HG02938 (cell line): ENCODE results near the gene TAF8.

Source experiments
- ATAC-seq: cut with Tn5 transposase; IDR thresholded peaks from one replicate; pipeline ENCODE4 v1.9.1; 2021; ENCODE audit warnings: mild to moderate bottlenecking, moderate library complexity; ENCODE audit not compliant: unreplicated experiment

TAF8 gene

GRCh38 chr6:42095094-42095493 is 44.8 kb downstream of the TAF8 start:
- no peak for ATAC-seq

DNA sequence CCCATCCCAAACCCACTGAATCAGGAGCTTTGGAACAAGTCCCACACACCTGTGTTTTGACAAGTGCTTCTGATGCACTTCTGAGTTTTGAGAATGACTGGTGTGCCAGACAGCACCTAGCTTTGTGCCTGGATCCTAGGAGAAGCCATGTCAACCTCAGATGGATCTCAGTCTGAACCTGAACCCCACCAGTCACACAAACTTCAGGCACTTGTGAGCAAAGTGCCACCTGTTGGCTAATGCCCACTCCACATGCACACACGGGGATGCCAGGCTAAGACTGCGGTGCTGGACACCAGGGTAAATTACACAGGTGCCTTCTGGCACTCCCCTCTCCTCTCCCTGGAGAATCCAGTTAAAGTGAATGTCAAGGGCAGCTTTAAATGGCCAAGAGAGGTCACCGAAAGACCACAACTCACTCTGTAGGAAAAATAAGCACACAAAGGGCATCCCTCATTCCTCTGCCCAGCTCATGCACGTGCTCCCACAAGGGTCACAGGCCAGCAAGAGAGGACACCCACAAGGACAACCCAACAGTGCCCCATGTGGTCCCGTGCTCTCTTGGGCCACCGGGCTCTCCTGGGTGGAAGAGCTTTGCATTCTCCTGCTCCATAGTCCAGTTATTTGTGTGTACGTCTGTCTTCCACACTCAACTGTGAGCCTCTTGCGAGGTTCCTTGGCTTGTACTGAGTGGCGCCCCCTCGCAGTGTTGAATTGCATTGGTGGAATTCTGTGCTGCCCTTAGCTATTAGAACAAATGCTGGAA is 45.6 kb downstream of the TAF8 start:
- ATAC-seq = no peak

GRCh38 chr6:42099340-42100028 is 49.2 kb downstream of the TAF8 start:
- no peak for ATAC-seq

DNA sequence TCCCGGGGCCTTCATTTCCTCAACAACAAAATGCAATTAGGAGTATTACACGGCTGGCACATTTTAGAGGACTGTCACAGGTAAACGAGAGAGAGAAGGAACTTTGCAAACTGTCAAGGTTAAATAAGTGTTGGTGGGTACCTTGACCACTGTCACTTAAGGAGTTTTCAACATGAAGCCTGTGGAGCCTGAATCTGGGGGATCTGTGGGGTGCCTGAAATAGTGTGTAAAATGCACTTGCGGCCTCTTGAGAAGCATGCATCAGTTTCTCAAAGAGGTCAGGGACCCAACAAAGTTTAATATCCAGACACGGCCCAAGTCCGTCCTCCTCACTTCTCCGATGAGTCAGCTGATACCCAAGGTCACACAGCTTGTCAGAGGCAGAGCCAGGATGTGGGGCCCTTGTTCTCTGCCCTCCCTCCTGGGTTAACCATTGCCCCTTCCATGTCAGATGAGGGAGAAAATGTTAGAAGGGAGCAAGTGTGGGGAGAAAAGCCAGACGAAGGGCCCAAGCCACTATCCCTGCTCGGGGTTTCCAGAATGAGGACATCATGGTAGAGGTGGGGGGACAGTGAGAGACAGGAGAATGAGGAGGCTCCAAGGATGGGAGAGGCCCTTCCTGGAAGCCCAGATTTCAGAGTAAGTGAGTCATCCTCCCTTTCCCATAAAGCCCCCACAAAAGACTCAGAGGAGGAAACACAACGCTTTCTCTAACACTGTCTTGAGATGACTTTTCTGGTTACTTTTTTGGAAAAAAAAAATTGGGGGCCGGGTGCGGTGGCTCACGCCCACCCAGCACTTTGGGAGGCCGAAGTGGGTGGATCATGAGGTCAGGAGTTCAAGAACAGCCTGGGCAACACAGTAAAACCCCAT is 49.9 kb downstream of the TAF8 start:
- no peak for ATAC-seq

GRCh38 chr6:42101186-42101657 is 50.9 kb downstream of the TAF8 start:
- no peak for ATAC-seq

DNA sequence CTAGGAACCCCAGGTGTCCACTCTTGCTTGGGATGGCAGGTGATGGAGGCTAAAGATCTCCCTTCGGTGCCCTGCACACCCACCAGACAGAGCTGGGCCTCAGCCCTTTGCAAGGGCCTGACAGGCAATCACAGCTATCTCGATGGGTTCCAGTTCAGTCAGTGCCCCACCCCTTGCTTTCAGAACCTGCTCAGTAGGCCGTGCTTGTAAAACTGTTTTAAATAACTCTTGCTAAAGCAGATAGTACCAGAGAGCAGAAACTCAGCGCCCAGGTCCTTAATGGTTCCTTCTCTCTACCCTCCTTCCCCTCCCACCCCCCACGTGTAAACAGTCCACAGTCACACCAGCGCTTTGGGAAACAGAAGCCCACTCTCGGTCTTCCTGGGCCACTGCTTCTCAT is 52.9 kb downstream of the TAF8 start:
- no peak for ATAC-seq

DNA sequence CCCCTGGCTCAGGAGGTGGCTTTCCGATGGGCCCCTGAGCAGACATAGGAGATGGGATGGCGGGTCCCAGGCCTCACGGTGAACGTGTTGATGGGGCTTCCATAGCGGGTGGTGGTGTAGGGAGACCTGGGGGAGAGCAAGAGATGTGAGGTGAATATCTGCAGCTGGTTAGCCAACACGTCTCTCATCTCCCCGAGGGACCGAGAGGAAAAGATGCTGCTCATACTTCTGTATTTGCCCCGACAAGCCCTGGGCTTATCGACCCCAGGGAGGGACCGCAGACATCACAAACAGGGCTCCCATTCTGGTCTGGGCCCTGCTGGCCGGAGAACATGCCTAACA is 53.4 kb downstream of the TAF8 start:
- ATAC-seq = peak; percentile 19

GRCh38 chr6:42104095-42104803 is 53.9 kb downstream of the TAF8 start:
- peak; percentile 49 for ATAC-seq

GRCh38 chr6:42104804-42105125 is 54.4 kb downstream of the TAF8 start:
- no peak for ATAC-seq

GRCh38 chr6:42105156-42105648 is 54.9 kb downstream of the TAF8 start:
- no peak for ATAC-seq

GRCh38 chr6:42105709-42106108 is 55.4 kb downstream of the TAF8 start:
- no peak for ATAC-seq

DNA sequence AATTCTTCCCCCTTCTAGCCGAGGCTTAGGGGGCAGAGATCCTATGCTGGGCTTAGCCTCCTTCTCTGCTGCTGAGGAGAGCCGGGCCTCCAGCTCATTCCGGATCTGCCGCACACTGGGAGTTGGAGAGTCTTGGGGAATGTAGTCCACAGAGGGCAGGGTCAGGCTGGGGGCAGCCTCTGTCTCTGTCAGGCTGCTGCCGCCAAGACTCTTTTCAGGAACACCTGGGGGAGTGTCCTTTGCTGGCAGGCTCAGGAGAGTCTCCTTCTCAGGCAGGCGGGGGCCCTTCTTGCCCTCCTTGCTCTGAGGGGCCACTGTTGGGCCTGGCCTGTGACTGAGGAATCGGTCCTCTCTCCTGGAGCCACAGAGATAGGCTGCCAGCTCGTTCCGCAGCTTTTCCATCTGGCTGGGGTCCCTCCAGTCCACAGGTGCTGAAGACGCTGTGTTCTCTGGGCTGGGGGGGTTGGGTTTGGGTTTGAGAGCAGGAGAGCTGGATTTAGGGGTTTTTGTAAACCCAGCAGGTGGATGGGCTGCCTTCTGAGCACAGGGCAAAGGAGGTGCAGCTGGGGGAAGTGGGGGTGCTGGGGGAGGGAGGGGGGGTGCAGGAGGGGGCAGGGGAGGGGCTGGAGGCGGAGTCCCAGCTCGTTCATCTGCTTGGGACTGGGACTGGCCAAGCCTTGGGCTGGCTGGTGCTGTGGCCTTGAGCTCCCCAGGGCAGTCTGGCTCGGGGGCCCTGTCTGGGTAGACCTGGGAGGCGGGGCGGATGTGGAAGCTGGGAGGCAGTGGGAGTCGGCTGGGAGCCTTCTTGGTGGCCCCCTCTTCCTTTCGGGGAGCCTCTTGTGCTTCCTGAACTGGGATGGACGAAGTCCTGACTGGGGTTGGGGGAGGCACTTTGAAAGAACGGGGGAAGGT is 56.0 kb downstream of the TAF8 start:
- ATAC-seq = no peak

DNA sequence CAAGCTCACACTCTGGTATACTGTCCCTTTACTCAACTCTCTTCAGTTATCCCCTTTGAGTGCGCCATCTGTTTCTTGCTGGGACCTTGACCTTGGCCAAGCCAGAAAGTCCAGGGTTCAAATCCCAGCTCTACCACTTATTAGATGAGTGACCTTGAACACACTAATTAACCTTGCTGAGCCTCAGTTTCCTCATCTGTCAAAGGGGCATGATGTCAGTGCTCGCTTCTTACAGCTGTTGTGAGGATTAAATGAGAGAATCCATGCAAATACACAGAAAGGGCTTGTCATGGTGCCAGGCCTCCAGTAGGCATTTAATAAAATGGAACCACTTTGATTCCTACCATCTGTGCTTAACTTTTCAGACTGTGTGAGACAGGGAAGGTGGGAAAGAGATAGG is 57.7 kb downstream of the TAF8 start:
- no peak for ATAC-seq

DNA sequence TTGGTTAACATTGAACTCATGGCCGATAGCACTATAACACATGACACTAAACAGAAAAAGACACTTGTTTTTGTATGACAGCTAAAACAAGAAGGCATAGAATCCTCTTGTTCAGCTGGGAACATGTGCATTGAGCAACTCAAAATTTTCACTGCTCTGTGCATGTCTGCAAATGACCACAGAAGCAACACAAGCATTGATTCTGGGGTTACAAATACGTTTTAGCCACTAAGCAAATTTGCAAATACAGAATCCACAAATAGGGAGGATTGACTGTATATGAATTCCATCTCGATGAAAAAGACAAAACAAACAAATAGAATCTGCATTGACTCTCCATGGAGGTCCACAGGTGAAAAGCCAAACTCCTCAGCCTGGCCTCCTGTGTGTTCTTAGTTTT is 60.4 kb downstream of the TAF8 start:
- ATAC-seq = no peak

GRCh38 chr6:42112351-42112750 is 62.0 kb downstream of the TAF8 start:
- no peak for ATAC-seq

DNA sequence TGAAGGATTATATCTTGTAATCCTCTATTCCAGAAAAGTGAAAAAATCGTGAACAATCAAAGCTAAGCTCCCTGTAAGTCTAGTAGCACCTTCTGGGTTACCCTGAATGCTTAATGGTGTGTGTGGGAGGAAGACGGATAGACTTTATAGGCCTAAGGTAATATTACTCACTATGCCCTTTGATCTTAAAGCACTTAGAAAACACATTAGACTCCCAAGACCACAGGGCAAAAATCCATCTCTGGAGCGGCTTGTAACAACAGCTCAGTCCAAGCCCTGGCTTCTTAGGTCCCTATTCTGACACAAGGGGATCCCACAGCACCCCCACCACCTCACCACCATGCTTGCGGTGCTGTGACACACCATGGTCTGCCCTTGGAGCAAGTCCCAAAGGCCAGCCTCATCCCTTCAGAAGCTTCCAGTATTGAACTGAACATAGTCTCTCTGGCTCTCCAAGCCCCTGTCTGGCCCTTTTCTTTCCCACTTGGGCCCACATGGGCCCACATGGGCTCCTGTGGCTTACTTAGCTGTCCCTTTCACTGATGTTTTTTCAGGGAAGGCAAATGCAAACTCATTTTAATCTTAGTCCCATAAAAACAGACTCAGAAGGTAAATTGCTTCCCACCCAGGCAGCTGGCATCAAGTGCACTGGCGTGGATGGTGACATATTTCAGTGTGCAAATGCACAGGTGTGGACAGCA is 63.8 kb downstream of the TAF8 start:
- ATAC-seq = no peak

- no peak for ATAC-seq
Measured at GRCh38 chr6:42117843-42118161, 67.5 kb downstream of the TAF8 start.

DNA sequence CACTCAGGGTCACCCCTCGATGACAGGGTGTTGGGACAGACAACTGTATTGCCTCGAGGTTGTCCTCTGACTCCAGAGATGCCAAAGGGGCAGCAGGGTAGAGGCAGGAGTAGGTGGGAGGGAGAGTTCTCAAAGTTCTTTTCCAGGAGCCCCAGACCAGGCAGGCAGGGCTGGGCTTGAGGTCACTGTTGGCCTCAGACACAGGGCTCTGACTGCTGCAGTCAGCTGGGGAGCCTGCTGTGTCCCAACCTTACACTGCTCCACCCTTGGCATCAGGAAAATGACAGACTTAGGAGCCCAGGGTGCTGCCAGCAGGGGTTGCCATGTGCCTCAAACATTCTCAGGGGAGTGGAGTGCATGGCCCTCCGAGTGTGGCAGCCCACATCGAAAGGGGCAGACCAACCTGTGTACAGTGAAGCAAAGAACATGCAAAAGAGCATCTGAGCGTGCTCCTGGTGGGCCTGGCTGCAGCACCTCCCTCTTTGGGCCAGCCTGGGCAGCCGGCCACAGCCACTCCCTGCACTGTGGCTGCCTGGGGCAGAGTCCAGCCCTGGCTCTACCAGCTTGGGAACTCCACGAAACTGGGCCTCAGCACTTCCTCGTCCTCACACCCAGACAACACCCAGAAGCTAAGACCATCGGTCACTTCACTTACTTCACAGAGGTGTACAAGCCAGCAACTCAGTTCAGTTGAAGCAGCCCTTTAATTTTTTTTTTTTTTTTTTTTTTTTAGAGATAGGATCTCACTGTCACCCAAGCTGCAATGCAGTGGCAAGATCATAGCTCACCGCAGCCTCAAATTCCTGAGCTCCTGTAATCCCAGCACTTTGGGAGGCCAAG is 68.1 kb downstream of the TAF8 start:
- ATAC-seq = no peak
